Retinal pigment epithelial cell (primary cell): ENCODE measurements around the gene NUP133.
"Not testable (repeated sequence)": the region's sequence is repeated elsewhere in the genome, so short reads cannot be mapped to it uniquely, and the experiment has no call there.

ENCODE experiments used
- DNase-seq: peaks from one replicate; pipeline ENCODE4 v3.0.0-alpha.2; 2010; ENCODE audit warnings: low read depth
- H3K4me3 ChIP-seq: 2 replicates; pipeline ENCODE4 v1.5.1; 2011; ENCODE audit warnings: mild to moderate bottlenecking, low read length, control low read depth, moderate library complexity
- TF ChIP-seq, protein P1 (sequence below): conservative IDR thresholded peaks from 2 replicates; pipeline ENCODE4 v1.5.1; 2011; ENCODE audit warnings: low read depth, low read length, control low read depth, inconsistent platforms

Gene NUP133

DNA sequence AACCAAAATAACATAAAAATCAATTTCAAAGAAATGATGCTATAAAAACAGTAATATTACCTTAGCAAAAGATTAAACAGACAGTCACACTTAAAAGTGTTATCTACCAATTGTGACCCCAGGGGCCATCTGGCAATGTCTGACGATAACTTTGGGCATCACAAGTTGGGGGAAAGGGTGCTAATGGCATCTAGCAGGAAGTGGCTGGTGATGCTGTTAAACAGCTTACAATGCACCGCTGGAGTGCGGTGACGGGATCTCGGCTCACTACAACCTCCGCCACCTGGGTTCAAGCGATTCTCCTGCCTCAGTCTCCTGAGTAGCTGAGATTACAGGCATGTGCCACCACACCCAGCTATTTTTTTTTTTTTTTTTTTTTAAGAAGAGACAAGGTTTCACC, 27.6 kb downstream of the NUP133 start:
- H3K4me3 ChIP-seq: no peak overlapping the region
- no peak for DNase-seq
- TF ChIP-seq, protein P1, sequence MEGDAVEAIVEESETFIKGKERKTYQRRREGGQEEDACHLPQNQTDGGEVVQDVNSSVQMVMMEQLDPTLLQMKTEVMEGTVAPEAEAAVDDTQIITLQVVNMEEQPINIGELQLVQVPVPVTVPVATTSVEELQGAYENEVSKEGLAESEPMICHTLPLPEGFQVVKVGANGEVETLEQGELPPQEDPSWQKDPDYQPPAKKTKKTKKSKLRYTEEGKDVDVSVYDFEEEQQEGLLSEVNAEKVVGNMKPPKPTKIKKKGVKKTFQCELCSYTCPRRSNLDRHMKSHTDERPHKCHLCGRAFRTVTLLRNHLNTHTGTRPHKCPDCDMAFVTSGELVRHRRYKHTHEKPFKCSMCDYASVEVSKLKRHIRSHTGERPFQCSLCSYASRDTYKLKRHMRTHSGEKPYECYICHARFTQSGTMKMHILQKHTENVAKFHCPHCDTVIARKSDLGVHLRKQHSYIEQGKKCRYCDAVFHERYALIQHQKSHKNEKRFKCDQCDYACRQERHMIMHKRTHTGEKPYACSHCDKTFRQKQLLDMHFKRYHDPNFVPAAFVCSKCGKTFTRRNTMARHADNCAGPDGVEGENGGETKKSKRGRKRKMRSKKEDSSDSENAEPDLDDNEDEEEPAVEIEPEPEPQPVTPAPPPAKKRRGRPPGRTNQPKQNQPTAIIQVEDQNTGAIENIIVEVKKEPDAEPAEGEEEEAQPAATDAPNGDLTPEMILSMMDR: no peak

- DNase-seq: no peak
- TF ChIP-seq, protein P1: no peak
- H3K4me3 ChIP-seq: no peak overlapping the region
Observed at GRCh38 chr1:229479660-229480399, 28.3 kb downstream of the NUP133 start.

GRCh38 chr1:229478852-229479251, 29.3 kb downstream of the NUP133 start:
- no peak for DNase-seq

DNA sequence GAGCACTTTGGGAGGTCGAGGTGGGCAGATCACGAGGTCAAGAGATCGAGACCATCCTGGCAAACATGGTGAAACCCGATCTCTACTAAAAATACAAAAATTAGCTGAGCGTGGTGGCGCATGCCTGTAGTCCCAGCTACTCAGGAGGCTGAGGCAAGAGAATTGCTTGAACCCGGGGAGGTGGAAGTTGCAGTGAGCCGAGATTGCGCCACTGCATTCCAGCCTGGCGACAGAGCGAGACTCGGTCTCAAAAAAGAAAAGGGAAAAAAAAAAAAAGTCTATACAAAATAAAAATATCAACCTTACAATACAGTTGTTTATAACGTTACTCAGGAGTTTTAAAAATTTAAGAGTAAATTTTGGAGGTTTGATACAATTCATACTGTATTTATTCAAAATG, 32.3 kb downstream of the NUP133 start:
- not testable (repeated sequence) for DNase-seq, H3K4me3 ChIP-seq

More at GRCh38 chr1:229478852-229479251, 29.3 kb downstream of the NUP133 start:
- TF ChIP-seq, protein P1: no peak
- H3K4me3 ChIP-seq: no peak overlapping the region

GRCh38 chr1:229474509-229474908, 33.6 kb downstream of the NUP133 start:
- TF ChIP-seq, protein P1: no peak
- DNase-seq: no peak
- no peak overlapping the region for H3K4me3 ChIP-seq

DNA sequence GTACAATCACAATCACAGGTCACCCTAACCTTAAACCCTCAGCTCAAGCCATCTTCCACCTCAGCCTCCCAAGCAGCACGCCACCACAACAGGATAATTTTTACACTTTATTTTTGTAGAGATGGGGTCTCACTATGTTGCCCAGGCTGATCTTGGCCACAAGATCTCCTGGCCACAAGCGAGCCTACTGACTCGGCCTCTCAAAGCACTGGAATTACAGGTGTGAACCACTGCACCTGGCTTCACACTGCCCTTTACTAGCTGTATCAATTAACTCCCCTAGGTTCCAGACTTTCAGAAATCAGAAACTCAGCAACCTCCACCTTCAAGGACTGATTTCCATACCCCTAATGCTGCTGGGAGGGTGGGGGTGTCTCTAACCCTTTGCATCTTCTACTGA, 37.0 kb downstream of the NUP133 start:
- TF ChIP-seq, protein P1: no peak
- no peak overlapping the region for H3K4me3 ChIP-seq
- DNase-seq: no peak

DNA sequence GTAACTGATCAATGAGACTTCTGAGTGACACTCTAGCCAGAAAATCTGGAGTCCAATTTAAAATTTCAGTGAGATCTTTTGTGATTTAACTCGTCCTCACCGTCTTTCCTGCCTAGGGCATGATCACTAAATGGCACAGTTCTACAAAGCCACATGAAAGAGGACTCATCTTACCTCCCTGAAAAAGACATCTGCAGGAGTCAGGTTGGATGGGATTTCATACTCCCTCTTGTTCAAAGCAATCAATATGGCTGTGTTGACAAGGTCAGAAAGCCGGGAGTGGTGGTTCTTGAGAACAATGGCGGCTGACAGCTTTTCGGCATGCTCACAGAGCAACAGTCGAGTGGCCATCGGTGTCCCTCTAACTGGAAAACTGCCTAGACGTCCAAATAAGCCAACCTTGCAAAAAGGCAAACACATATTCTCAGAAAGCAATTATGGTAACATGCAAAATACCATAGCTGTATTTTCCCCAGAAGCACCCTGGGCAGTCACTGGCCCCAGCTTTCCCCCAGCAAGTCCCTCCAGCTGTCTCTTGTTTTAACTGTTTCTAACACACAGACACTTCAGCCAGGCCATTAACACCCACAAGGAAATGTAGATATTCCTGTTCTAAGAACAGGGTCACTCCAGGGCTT, 37.6 kb downstream of the NUP133 start:
- no peak for DNase-seq
- no peak overlapping the region for H3K4me3 ChIP-seq
- TF ChIP-seq, protein P1: no peak
